Measurements from ENCODE around the gene BGN.

The BGN gene

GRCh38 chrX:153504445-153505016, 9.8 kb downstream of the BGN start:
- Mint-ChIP-seq H3K4me1 (no peaks in the 10 kb centered on the region), H3K4me3 (no peak overlapping the region), H3K9me3 (no peaks in the 10 kb centered on the region), H3K27ac (ENCODE audit: low read depth) (no peak overlapping the region), H3K27me3 (no peaks in the 10 kb centered on the region), H3K36me3 (ENCODE audit: insufficient read depth) (peaks cover 1% of the 10 kb centered on the region)
- DNase-seq (ENCODE audit: low spot score in 2 of 2) (no peak), ATAC-seq (replicated peaks; ENCODE audit: extremely low read depth, poor library complexity, severe bottlenecking) (no peak)

- DNase-seq (ENCODE audit: low spot score in 2 of 2): no peak
These were observed 10.6 kb downstream of the BGN start for GRCh38 chrX:153505361-153505760.

GRCh38 chrX:153507484-153508178, 12.9 kb downstream of the BGN start:
- H3K4me3 Mint-ChIP-seq: no peak overlapping the region
- H3K9me3 Mint-ChIP-seq: no peaks in the 10 kb centered on the region
- DNase-seq (ENCODE audit: low spot score in 2 of 2): peak; percentile 69 to 72
- no peaks in the 10 kb centered on the region for H3K27me3 Mint-ChIP-seq
- no peak overlapping the region for H3K27ac Mint-ChIP-seq (ENCODE audit: low read depth)
- peaks cover 1% of the 10 kb centered on the region for H3K36me3 Mint-ChIP-seq (ENCODE audit: insufficient read depth)
- no peaks in the 10 kb centered on the region for H3K4me1 Mint-ChIP-seq
- ATAC-seq (replicated peaks; ENCODE audit: extremely low read depth, poor library complexity, severe bottlenecking): peak; percentile 97

More at GRCh38 chrX:153505361-153505760, 10.6 kb downstream of the BGN start:
- no peak overlapping the region for H3K4me3 Mint-ChIP-seq
- H3K27ac Mint-ChIP-seq (ENCODE audit: low read depth): no peak overlapping the region
- ATAC-seq (replicated peaks; ENCODE audit: extremely low read depth, poor library complexity, severe bottlenecking): no peak
- H3K9me3 Mint-ChIP-seq: no peaks in the 10 kb centered on the region
- H3K27me3 Mint-ChIP-seq: no peaks in the 10 kb centered on the region
- no peaks in the 10 kb centered on the region for H3K4me1 Mint-ChIP-seq
- peaks cover 1% of the 10 kb centered on the region for H3K36me3 Mint-ChIP-seq (ENCODE audit: insufficient read depth)

GRCh38 chrX:153509592-153509991, 14.8 kb downstream of the BGN start:
- Mint-ChIP-seq H3K4me3 (no peak overlapping the region), H3K9me3 (no peaks in the 10 kb centered on the region), H3K4me1 (no peaks in the 10 kb centered on the region), H3K27me3 (no peaks in the 10 kb centered on the region), H3K27ac (ENCODE audit: low read depth) (no peak overlapping the region), H3K36me3 (ENCODE audit: insufficient read depth) (no peaks in the 10 kb centered on the region)
- ATAC-seq (replicated peaks; ENCODE audit: extremely low read depth, poor library complexity, severe bottlenecking) (no peak), DNase-seq (ENCODE audit: low spot score in 2 of 2) (no peak)

GRCh38 chrX:153510383-153510782, 15.6 kb downstream of the BGN start:
- Mint-ChIP-seq H3K36me3 (ENCODE audit: insufficient read depth) (no peaks in the 10 kb centered on the region), H3K27ac (ENCODE audit: low read depth) (no peak overlapping the region), H3K4me3 (no peak overlapping the region), H3K4me1 (no peaks in the 10 kb centered on the region), H3K27me3 (peaks cover under 1% of the 10 kb centered on the region), H3K9me3 (no peaks in the 10 kb centered on the region)
- ATAC-seq (replicated peaks; ENCODE audit: extremely low read depth, poor library complexity, severe bottlenecking) (no peak), DNase-seq (ENCODE audit: low spot score in 2 of 2) (no peak)

GRCh38 chrX:153511784-153512500, 17.2 kb downstream of the BGN start:
- no peak overlapping the region for H3K4me3 Mint-ChIP-seq
- no peak overlapping the region for H3K27ac Mint-ChIP-seq (ENCODE audit: low read depth)
- H3K27me3 Mint-ChIP-seq: peaks cover 13% of the 10 kb centered on the region
- ATAC-seq (replicated peaks; ENCODE audit: extremely low read depth, poor library complexity, severe bottlenecking): no peak
- no peaks in the 10 kb centered on the region for H3K36me3 Mint-ChIP-seq (ENCODE audit: insufficient read depth)
- no peak for DNase-seq (ENCODE audit: low spot score in 2 of 2)
- H3K9me3 Mint-ChIP-seq: no peaks in the 10 kb centered on the region
- no peaks in the 10 kb centered on the region for H3K4me1 Mint-ChIP-seq

GRCh38 chrX:153512501-153512893, 17.7 kb downstream of the BGN start:
- Mint-ChIP-seq H3K4me1 (no peaks in the 10 kb centered on the region), H3K36me3 (ENCODE audit: insufficient read depth) (no peaks in the 10 kb centered on the region), H3K27ac (ENCODE audit: low read depth) (no peak overlapping the region), H3K9me3 (no peaks in the 10 kb centered on the region), H3K27me3 (peaks cover 13% of the 10 kb centered on the region), H3K4me3 (no peak overlapping the region)
- DNase-seq (ENCODE audit: low spot score in 2 of 2) (no peak), ATAC-seq (replicated peaks; ENCODE audit: extremely low read depth, poor library complexity, severe bottlenecking) (no peak)

GRCh38 chrX:153513265-153513664, 18.5 kb downstream of the BGN start:
- no peak for DNase-seq (ENCODE audit: low spot score in 2 of 2)
- no peak for ATAC-seq (replicated peaks; ENCODE audit: extremely low read depth, poor library complexity, severe bottlenecking)
- no peak overlapping the region for H3K4me3 Mint-ChIP-seq
- no peaks in the 10 kb centered on the region for H3K36me3 Mint-ChIP-seq (ENCODE audit: insufficient read depth)
- H3K4me1 Mint-ChIP-seq: no peaks in the 10 kb centered on the region
- H3K9me3 Mint-ChIP-seq: no peaks in the 10 kb centered on the region
- no peak overlapping the region for H3K27ac Mint-ChIP-seq (ENCODE audit: low read depth)
- H3K27me3 Mint-ChIP-seq: peaks cover 14% of the 10 kb centered on the region

GRCh38 chrX:153514259-153514658, 19.5 kb downstream of the BGN start:
- Mint-ChIP-seq H3K36me3 (ENCODE audit: insufficient read depth) (no peaks in the 10 kb centered on the region), H3K4me3 (no peak overlapping the region), H3K27ac (ENCODE audit: low read depth) (no peak overlapping the region), H3K4me1 (no peaks in the 10 kb centered on the region), H3K9me3 (no peaks in the 10 kb centered on the region), H3K27me3 (peaks cover 24% of the 10 kb centered on the region)
- DNase-seq (ENCODE audit: low spot score in 2 of 2) (no peak), ATAC-seq (replicated peaks; ENCODE audit: extremely low read depth, poor library complexity, severe bottlenecking) (no peak)

GRCh38 chrX:153515435-153515834, 20.7 kb downstream of the BGN start:
- Mint-ChIP-seq H3K4me3 (no peak overlapping the region), H3K9me3 (no peaks in the 10 kb centered on the region), H3K4me1 (no peaks in the 10 kb centered on the region), H3K27ac (ENCODE audit: low read depth) (no peak overlapping the region), H3K36me3 (ENCODE audit: insufficient read depth) (no peaks in the 10 kb centered on the region), H3K27me3 (peaks cover 25% of the 10 kb centered on the region)
- ATAC-seq (replicated peaks; ENCODE audit: extremely low read depth, poor library complexity, severe bottlenecking) (no peak), DNase-seq (ENCODE audit: low spot score in 2 of 2) (no peak)

GRCh38 chrX:153516073-153516472, 21.3 kb downstream of the BGN start:
- DNase-seq (ENCODE audit: low spot score in 2 of 2) (no peak), ATAC-seq (replicated peaks; ENCODE audit: extremely low read depth, poor library complexity, severe bottlenecking) (no peak)
- Mint-ChIP-seq H3K4me1 (no peaks in the 10 kb centered on the region), H3K4me3 (no peak overlapping the region), H3K36me3 (ENCODE audit: insufficient read depth) (no peaks in the 10 kb centered on the region), H3K27me3 (peaks cover 25% of the 10 kb centered on the region), H3K9me3 (no peaks in the 10 kb centered on the region), H3K27ac (ENCODE audit: low read depth) (no peak overlapping the region)

- Mint-ChIP-seq H3K4me3 (no peak within 1 kb of the TSS), H3K9me3 (no peaks in the 10 kb centered on the region), H3K4me1 (no peaks in the 10 kb centered on the region), H3K27me3 (peaks cover 35% of the 10 kb centered on the region), H3K27ac (ENCODE audit: low read depth) (no peak within 1 kb of the TSS), H3K36me3 (ENCODE audit: insufficient read depth) (no peaks in the 10 kb centered on the region)
- ATAC-seq (replicated peaks; ENCODE audit: extremely low read depth, poor library complexity, severe bottlenecking): no peak
- no peak for DNase-seq (ENCODE audit: low spot score in 2 of 2)
These were observed 22.6 kb downstream of the BGN start, which contains the start of gene ATP2B3 for GRCh38 chrX:153517423-153517822. TSS of gene ATP2B3 (plus strand) at chrX:153517642. CDS start at chrX:153536248, 18,606 bp downstream.

Data from central memory CD8-positive, alpha-beta T cell (primary cell).